A549 (cell line): Measurements from ENCODE around the gene MGRN1. TPM values are rescaled to one million over a fixed set of nuclear protein-coding genes. Genes with fewer than 3 reads are reported as not detected.
A peak's percentile ranks its signal among the peaks of the same experiment; 100 is the strongest.

Experiments used
- ATAC-seq, 2 experiments: fragments of 200-7000 bp in 1 of 2; fragments of >200 bp in 1 of 2; cut with Nextera tagmentation in 1 of 2; cut with Tn5 transposase in 1 of 2; 3 replicates each; pipeline versions ENCODE4 v1.8.0 to v1.9.1; 2018 to 2020; ENCODE audit warnings: mild to moderate bottlenecking in 1 of 2, moderate library complexity in 1 of 2
- CTCF ChIA-PET: fragments of 300-600 bp; sonication (Branson Sonifier 250); formaldehyde crosslinking; extraction: SDS; loops from one replicate; lab custom pipeline; 2021; ENCODE audit warnings: antibody characterized with exemption, inconsistent platforms; lab: Yijun Ruan, JAX
- POLR2A ChIA-PET: fragments of 350-600 bp; formaldehyde crosslinking; extraction: SDS; loops from one replicate; lab custom pipeline; 2021; ENCODE audit warnings: antibody characterized with exemption, inconsistent platforms; lab: Yijun Ruan, JAX
- DNase-seq, 2 experiments: peaks; one replicate each; pipeline versions ENCODE4 v3.0.0 to v3.0.0-alpha.2; 2011 to 2016; ENCODE audit warnings: low read depth in 1 of 2, low spot score in 1 of 2
- FAIRE-seq: peaks from 2 replicates; lab custom pipeline; 2011; peaks lifted over from hg19 to GRCh38; lab: Jason Lieb, UNC
- H3K27ac ChIP-seq, 2 experiments: fragments of >200 bp; sonication (Bioruptor Twin); formaldehyde crosslinking; 3 replicates each; pipeline ENCODE4 v1.5.1; 2016 to 2017
- H3K4me1 ChIP-seq: fragments of >200 bp; sonication (Bioruptor Twin); formaldehyde crosslinking; 3 replicates; pipeline ENCODE4 v1.6.1; 2016
- H3K4me2 ChIP-seq: fragments of >200 bp; sonication (Bioruptor Twin); formaldehyde crosslinking; 3 replicates; pipeline ENCODE4 v1.6.1; 2016
- H3K4me3 ChIP-seq: fragments of >200 bp; sonication (Bioruptor Twin); formaldehyde crosslinking; 3 replicates; pipeline ENCODE4 v1.5.1; 2016
- H3K9me3 ChIP-seq: fragments of >200 bp; sonication (Bioruptor Twin); formaldehyde crosslinking; 3 replicates; pipeline ENCODE4 v1.6.1; 2016
- BHLHE40 ChIP-seq: IDR thresholded peaks from 2 replicates; pipeline ENCODE4 v1.6.1; 2012; ENCODE audit warnings: low read depth, low read length, inconsistent platforms
- CBX8 ChIP-seq: fragments of 200-600 bp; sonication (generic); IDR thresholded peaks from 2 replicates; pipeline ENCODE4 v1.6.1; 2016
- CEBPB ChIP-seq, 2 experiments: fragments of >200 bp in 1 of 2; sonication (Bioruptor Twin) in 1 of 2; formaldehyde crosslinking in 1 of 2; IDR thresholded peaks; 2 replicates each; pipeline ENCODE4 v1.6.1; 2012 to 2016
- CTCF ChIP-seq: fragments of >200 bp; sonication (Bioruptor Twin); formaldehyde crosslinking; IDR thresholded peaks from 3 replicates; pipeline ENCODE4 v1.5.1; 2016
- E2F6 ChIP-seq: IDR thresholded peaks from 2 replicates; pipeline ENCODE4 v1.6.1; 2012; ENCODE audit warnings: low read depth, borderline replicate concordance
- ELK1 ChIP-seq: fragments of 150-350 bp; IDR thresholded peaks from 2 replicates; pipeline ENCODE4 v1.6.1; 2014; ENCODE audit warnings: low read depth, mild to moderate bottlenecking, low read length
- ESRRA ChIP-seq: fragments of 150-350 bp; IDR thresholded peaks from 2 replicates; pipeline ENCODE4 v1.6.1; 2014; ENCODE audit warnings: mild to moderate bottlenecking, low read length, borderline replicate concordance
- HEYL ChIP-seq: fragments of 250-450 bp; sonication (Bioruptor Pico); IDR thresholded peaks from 2 replicates; pipeline ENCODE4 v1.8.0; 2021; ENCODE audit warnings: mild to moderate bottlenecking, moderate library complexity
- HMGXB4 ChIP-seq: fragments of 250-450 bp; sonication (Bioruptor Pico); IDR thresholded peaks from 2 replicates; pipeline ENCODE4 v1.5.0; 2021; ENCODE audit warnings: mild to moderate bottlenecking, moderate library complexity, borderline replicate concordance
- HOXA7 ChIP-seq: fragments of 250-450 bp; sonication (Bioruptor Pico); IDR thresholded peaks from 2 replicates; pipeline ENCODE4 v1.5.0; 2020; ENCODE audit warnings: mild to moderate bottlenecking, moderate library complexity
- KDM1A ChIP-seq: fragments of 200-600 bp; sonication (generic); IDR thresholded peaks from 2 replicates; pipeline ENCODE4 v1.6.1; 2016; ENCODE audit warnings: low read depth, mild to moderate bottlenecking
- MAFK ChIP-seq: fragments of 450-650 bp; IDR thresholded peaks from 2 replicates; pipeline ENCODE4 v1.6.1; 2014; ENCODE audit not compliant: partially characterized antibody
- MAX ChIP-seq: IDR thresholded peaks from 2 replicates; pipeline ENCODE4 v1.6.1; 2012
- MAZ ChIP-seq: fragments of 150-350 bp; IDR thresholded peaks from 2 replicates; pipeline ENCODE4 v1.6.1; 2014; ENCODE audit warnings: antibody characterized with exemption, low read depth, low read length, borderline replicate concordance
- PHF8 ChIP-seq: fragments of 200-600 bp; sonication (generic); IDR thresholded peaks from 2 replicates; pipeline ENCODE4 v1.6.1; 2016; ENCODE audit warnings: low read depth, mild to moderate bottlenecking, antibody characterized with exemption, moderate library complexity, borderline replicate concordance
- POLR2A ChIP-seq: IDR thresholded peaks from 2 replicates; pipeline ENCODE4 v1.6.1; 2012; ENCODE audit warnings: mild to moderate bottlenecking, low read length
- POLR2AphosphoS2 ChIP-seq: conservative IDR thresholded peaks from 2 replicates; pipeline ENCODE4 v1.6.1; 2012; ENCODE audit warnings: low read length, improper control_type of control experiment, inconsistent platforms
- REST ChIP-seq: fragments of 200-600 bp; sonication (generic); IDR thresholded peaks from 2 replicates; pipeline ENCODE4 v1.6.1; 2016; ENCODE audit warnings: antibody characterized with exemption, mild to moderate bottlenecking, moderate library complexity
- RNF2 ChIP-seq: fragments of 200-600 bp; sonication (generic); IDR thresholded peaks from 2 replicates; pipeline ENCODE4 v1.6.1; 2016; ENCODE audit warnings: low read depth, mild to moderate bottlenecking, antibody characterized with exemption, moderate library complexity, borderline replicate concordance
- TFCP2L1 ChIP-seq: fragments of 250-450 bp; sonication (Bioruptor Pico); IDR thresholded peaks from 2 replicates; pipeline ENCODE4 v1.5.0; 2021; ENCODE audit warnings: mild to moderate bottlenecking
- WGBS: methylation state at CpG from one replicate; pipeline ENCODE4 v1.1.6; 2017; ENCODE audit errors: missing lambda C conversion rate; 5-methylcytosine and 5-hydroxymethylcytosine counted together
- polyA plus RNA-seq, 4 experiments: library from polyadenylated mRNA; depleted of rRNA in 3 of 4; stranded (reverse); fragments of >200 nt; fragmentation: RNase III in 1 of 4; extraction: RNeasy Plus Mini Kit Qiagen cat#74134 plus additional on column Dnase treatment in 1 of 4; gene quantifications; 2 replicates in 3 of 4; 3 replicates in 1 of 4; pipeline ENCODE4 v1.2.3, GENCODE V29; 2011 to 2017

Gene MGRN1
- polyA plus RNA-seq, 2 of the 4 experiments (the other 2 are of a cell fraction), result 4.3 to 29.9 TPM

- TF ChIP-seq HOXA7 (CRISPR knock-in tag) (no peak), BHLHE40 (no peak), ESRRA (no peak)
Observed at GRCh38 chr16:4602331-4602730, 22.3 kb upstream of the MGRN1 start (continued).

- ATAC-seq (peak in 1 of 2 experiments; percentile 9; a peak in 2 of 6 replicates), DNase-seq (no peak), FAIRE-seq (no peak)
- WGBS, result 75% methylated on average over 13 of the region's 13 CpGs
- ChIA-PET POLR2A (no interaction called here), CTCF (interaction anchor here (1.4 to 2.0 kb wide), 3 partner anchors 18 to 87 kb away, joined by 3 to 7 read pairs (median 6); no protein-coding TSS in a partner anchor)
- no peaks in the 10 kb centered on the region for H3K4me1 ChIP-seq
- H3K9me3 ChIP-seq, result no peaks in the 10 kb centered on the region
- TF ChIP-seq HOXA7 (CRISPR knock-in tag), result no peak
- no peak for TF ChIP-seq POLR2A
- no peak for TF ChIP-seq TFCP2L1 (CRISPR knock-in tag)
- no peak for TF ChIP-seq MAZ
- no peak for TF ChIP-seq RNF2
- TF ChIP-seq MAX, result no peak
- TF ChIP-seq PHF8, result no peak
- no peak for TF ChIP-seq KDM1A
- no peak for TF ChIP-seq CEBPB (IDR thresholded peaks at IDR 0.05)
- TF ChIP-seq E2F6, result no peak
- no peak for TF ChIP-seq HEYL (CRISPR knock-in tag)
- TF ChIP-seq MAFK, result no peak
- no peak for TF ChIP-seq ELK1
- no peak for TF ChIP-seq POLR2AphosphoS2
- TF ChIP-seq CBX8, result no peak
- TF ChIP-seq HMGXB4 (CRISPR knock-in tag), result no peak
- TF ChIP-seq ESRRA, result no peak
- no peak for TF ChIP-seq CTCF
- TF ChIP-seq REST, result no peak
- no peak overlapping the region for H3K4me3 ChIP-seq
- H3K4me2 ChIP-seq, result no peak overlapping the region
- H3K27ac ChIP-seq, result no peak overlapping the region
Observed at GRCh38 chr16:4603624-4604170, 20.9 kb upstream of the MGRN1 start.
